WERI-Rb-1 (cell line): ENCODE measurements around the gene PIEZO1.

Source experiments
- DNase-seq: peaks from one replicate; pipeline ENCODE4 v3.0.0-alpha.2; 2020
- H3K27ac ChIP-seq: fragments of 250-450 bp; sonication (Bioruptor Pico); 2 replicates; pipeline ENCODE4 v1.5.1; 2020; ENCODE audit warnings: mild to moderate bottlenecking, moderate library complexity
- H3K27me3 ChIP-seq: fragments of 250-450 bp; sonication (Bioruptor Pico); 2 replicates; pipeline ENCODE4 v1.5.1; 2021; ENCODE audit warnings: mild to moderate bottlenecking, low read depth, moderate library complexity; ENCODE audit not compliant: insufficient read depth, severe bottlenecking
- H3K36me3 ChIP-seq: fragments of 250-450 bp; sonication (Bioruptor Pico); 2 replicates; pipeline ENCODE4 v1.5.1; 2020; ENCODE audit warnings: mild to moderate bottlenecking, moderate library complexity
- H3K4me3 ChIP-seq: 2 replicates; pipeline ENCODE4 v1.5.1; 2011; ENCODE audit warnings: low read depth, mild to moderate bottlenecking, control low read depth, low read length
- H3K9me3 ChIP-seq: fragments of 250-450 bp; sonication (Bioruptor Pico); 2 replicates; pipeline ENCODE4 v1.5.1; 2021; ENCODE audit warnings: mild to moderate bottlenecking, moderate library complexity; ENCODE audit not compliant: severe bottlenecking
- CTCF ChIP-seq: IDR thresholded peaks from 2 replicates; pipeline ENCODE4 v1.5.1; 2011; ENCODE audit warnings: low read depth, mild to moderate bottlenecking, control low read depth, inconsistent platforms, low read length

The PIEZO1 gene

GRCh38 chr16:88720396-88720970 lies 64.5 kb downstream of the PIEZO1 start:
- H3K27ac ChIP-seq = no peak overlapping the region
- H3K9me3 ChIP-seq = no peaks in the 10 kb centered on the region
- DNase-seq = no peak
- TF ChIP-seq CTCF = no peak
- no peak overlapping the region for H3K4me3 ChIP-seq
- H3K36me3 ChIP-seq = no peaks in the 10 kb centered on the region; the same call in 1 of the 2 replicates
- H3K27me3 ChIP-seq = no peaks in the 10 kb centered on the region

- no peak for DNase-seq
These were observed 65.1 kb downstream of the PIEZO1 start for GRCh38 chr16:88719933-88720296.

GRCh38 chr16:88719267-88719932 lies 65.6 kb downstream of the PIEZO1 start:
- no peaks in the 10 kb centered on the region for H3K27me3 ChIP-seq
- H3K36me3 ChIP-seq = no peaks in the 10 kb centered on the region; the same call in 1 of the 2 replicates
- DNase-seq = no peak
- no peak for TF ChIP-seq CTCF
- H3K9me3 ChIP-seq = no peaks in the 10 kb centered on the region
- H3K27ac ChIP-seq = no peak overlapping the region
- H3K4me3 ChIP-seq = no peak overlapping the region

More at GRCh38 chr16:88719933-88720296, 65.1 kb downstream of the PIEZO1 start:
- no peak for TF ChIP-seq CTCF
- no peaks in the 10 kb centered on the region for H3K9me3 ChIP-seq
- no peak overlapping the region for H3K4me3 ChIP-seq
- no peaks in the 10 kb centered on the region; the same call in 1 of the 2 replicates for H3K36me3 ChIP-seq
- H3K27me3 ChIP-seq = no peaks in the 10 kb centered on the region
- H3K27ac ChIP-seq = no peak overlapping the region

GRCh38 chr16:88718178-88718577 lies 66.8 kb downstream of the PIEZO1 start:
- no peak overlapping the region for H3K27ac ChIP-seq
- H3K9me3 ChIP-seq = no peaks in the 10 kb centered on the region
- no peak for TF ChIP-seq CTCF
- no peaks in the 10 kb centered on the region for H3K27me3 ChIP-seq
- DNase-seq = no peak
- H3K4me3 ChIP-seq = no peak overlapping the region
- no peaks in the 10 kb centered on the region; the same call in 1 of the 2 replicates for H3K36me3 ChIP-seq

GRCh38 chr16:88716601-88717001 lies 68.4 kb downstream of the PIEZO1 start:
- no peaks in the 10 kb centered on the region for H3K27me3 ChIP-seq
- H3K4me3 ChIP-seq = no peak overlapping the region
- DNase-seq = no peak
- no peak overlapping the region for H3K27ac ChIP-seq
- no peaks in the 10 kb centered on the region for H3K9me3 ChIP-seq
- TF ChIP-seq CTCF = no peak
- H3K36me3 ChIP-seq = no peaks in the 10 kb centered on the region; the same call in 1 of the 2 replicates

- DNase-seq = no peak
- Histone ChIP-seq H3K36me3 (no peaks in the 10 kb centered on the region; the same call in 1 of the 2 replicates), H3K4me3 (no peak overlapping the region), H3K27me3 (no peaks in the 10 kb centered on the region), H3K9me3 (no peaks in the 10 kb centered on the region), H3K27ac (no peak overlapping the region)
- no peak for TF ChIP-seq CTCF
These were observed 68.8 kb downstream of the PIEZO1 start for GRCh38 chr16:88716201-88716600.
